ENCODE data around the gene NUDT13. TPM values are rescaled to one million over a fixed set of nuclear protein-coding genes. Genes with fewer than 3 reads are reported as not detected.

NUDT13 gene
- total and polyA plus RNA-seq, 2 donors (not counting 1 experiment from before 2014, with no cell fraction given), result 2.5 to 4.5 TPM

DNA sequence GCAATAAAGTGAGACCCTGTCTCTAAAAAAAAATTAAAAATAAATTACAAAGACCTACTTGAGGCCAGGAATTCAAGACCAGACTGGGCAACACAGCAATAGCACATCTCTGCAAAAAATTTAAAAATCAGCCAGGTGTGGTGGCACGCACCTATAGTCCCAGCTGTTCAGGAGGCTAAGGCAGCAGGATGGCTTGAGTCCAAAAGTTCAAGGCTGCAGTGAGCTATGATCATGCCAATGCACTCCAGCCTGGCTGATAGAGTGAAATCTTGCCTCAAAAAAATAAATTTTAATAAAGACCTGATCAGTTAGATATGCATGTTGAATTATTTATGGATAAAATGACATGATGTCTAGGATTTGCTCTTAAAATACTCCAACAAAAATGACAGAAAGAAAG is 48.5 kb upstream of the NUDT13 start:
- H3K27me3 Mint-ChIP-seq, result no peaks in the 10 kb centered on the region
- no peak for TF ChIP-seq EZH2 (IDR thresholded peaks at IDR 0.05; ENCODE audit: borderline replicate concordance, insufficient read depth, low read depth, low read length, poor library complexity, severe bottlenecking)
- TF ChIP-seq, protein P1, sequence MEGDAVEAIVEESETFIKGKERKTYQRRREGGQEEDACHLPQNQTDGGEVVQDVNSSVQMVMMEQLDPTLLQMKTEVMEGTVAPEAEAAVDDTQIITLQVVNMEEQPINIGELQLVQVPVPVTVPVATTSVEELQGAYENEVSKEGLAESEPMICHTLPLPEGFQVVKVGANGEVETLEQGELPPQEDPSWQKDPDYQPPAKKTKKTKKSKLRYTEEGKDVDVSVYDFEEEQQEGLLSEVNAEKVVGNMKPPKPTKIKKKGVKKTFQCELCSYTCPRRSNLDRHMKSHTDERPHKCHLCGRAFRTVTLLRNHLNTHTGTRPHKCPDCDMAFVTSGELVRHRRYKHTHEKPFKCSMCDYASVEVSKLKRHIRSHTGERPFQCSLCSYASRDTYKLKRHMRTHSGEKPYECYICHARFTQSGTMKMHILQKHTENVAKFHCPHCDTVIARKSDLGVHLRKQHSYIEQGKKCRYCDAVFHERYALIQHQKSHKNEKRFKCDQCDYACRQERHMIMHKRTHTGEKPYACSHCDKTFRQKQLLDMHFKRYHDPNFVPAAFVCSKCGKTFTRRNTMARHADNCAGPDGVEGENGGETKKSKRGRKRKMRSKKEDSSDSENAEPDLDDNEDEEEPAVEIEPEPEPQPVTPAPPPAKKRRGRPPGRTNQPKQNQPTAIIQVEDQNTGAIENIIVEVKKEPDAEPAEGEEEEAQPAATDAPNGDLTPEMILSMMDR (IDR thresholded peaks at IDR 0.05), result no peak
- DNase-seq (no peak), ATAC-seq (ENCODE audit: low read depth) (no peak)
- Histone ChIP-seq H3K4me2 (replicated peaks; ENCODE audit: low read depth, low read length, poor library complexity, severe bottlenecking) (no peak overlapping the region), H3K9me3 (ENCODE audit: control extremely low read depth in 1 of 3, control insufficient read depth in 2 of 3, insufficient read depth in 1 of 3, low read length in 2 of 3) (no peaks in the 10 kb centered on the region), H2AFZ (ENCODE audit: insufficient read depth, low read depth, low read length, poor library complexity, severe bottlenecking) (no peak overlapping the region), H3K4me1 (ENCODE audit: control insufficient read depth in 2 of 2, insufficient read depth in 2 of 2, low read length in 2 of 2) (no peaks in the 10 kb centered on the region), H4K20me1 (ENCODE audit: control insufficient read depth, insufficient read depth, low read length, poor library complexity, severe bottlenecking) (no peaks in the 10 kb centered on the region), H3K9ac (ENCODE audit: low read length) (no peak overlapping the region), H3K27me3 (replicated peaks in 1 of 4; ENCODE audit: control extremely low read depth in 1 of 4, control insufficient read depth in 3 of 4, insufficient read depth in 4 of 4, low read length in 3 of 4) (no peaks in the 10 kb centered on the region), H3K79me2 (ENCODE audit: control insufficient read depth, insufficient read depth, low read length) (no peaks in the 10 kb centered on the region), H3K36me3 (replicated peaks in 1 of 2; ENCODE audit: control extremely low read depth in 1 of 2, control insufficient read depth in 1 of 2, extremely low read depth in 1 of 2, insufficient read depth in 2 of 2, low read length in 1 of 2) (peaks cover 8 to 9% of the 10 kb centered on the region in 2 experiments), H3K4me3 (ENCODE audit: control extremely low read depth in 1 of 5, extremely low read depth in 1 of 5, insufficient read depth in 1 of 5, low read depth in 2 of 5, low read length in 4 of 5) (no peak overlapping the region), H3K27ac (ENCODE audit: low read length in 2 of 2) (no peak overlapping the region)
- H3K4me3 Mint-ChIP-seq, result no peak overlapping the region
- ChIA-PET CTCF (interaction anchor here (0.7 to 2.9 kb wide), 9 partner anchors 13 to 1119 kb away, joined by 3 to 17 read pairs (median 4); no protein-coding TSS in a partner anchor), POLR2A (no interaction called here)
- no peaks in the 10 kb centered on the region for H3K9me3 Mint-ChIP-seq (ENCODE audit: insufficient read depth)
- WGBS (ENCODE audit: insufficient coverage), result 88% methylated on average over 1 of the region's 1 CpG
- H3K27ac Mint-ChIP-seq, result no peak overlapping the region
- peaks cover 7% of the 10 kb centered on the region for H3K4me1 Mint-ChIP-seq
- intact Hi-C loops (cut with micrococcal nuclease), result loop anchor here (1.0 kb wide), 1 partner anchor 697 kb away; no protein-coding TSS in a partner anchor

DNA sequence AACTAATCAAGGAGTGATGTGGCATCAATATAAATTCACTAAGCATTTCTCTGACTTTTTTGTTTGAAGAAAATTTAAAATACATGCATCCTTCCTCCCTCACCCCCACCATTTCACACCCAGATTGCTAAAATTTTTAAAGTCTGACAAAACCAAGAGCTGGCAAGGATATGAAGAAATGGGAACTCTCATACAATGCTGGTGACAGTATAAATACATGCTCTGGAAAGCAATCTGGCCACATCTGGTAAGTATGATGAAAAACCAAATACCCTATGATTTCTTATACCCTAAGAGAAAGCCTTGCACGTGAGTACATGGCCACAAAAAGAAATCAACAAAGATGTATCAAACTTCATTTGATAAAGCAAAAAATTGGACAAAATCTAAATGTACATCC is 44.8 kb upstream of the NUDT13 start:
- peaks cover 11 to 21% of the 10 kb centered on the region in 2 experiments for H3K36me3 ChIP-seq (replicated peaks in 1 of 2; ENCODE audit: control extremely low read depth in 1 of 2, control insufficient read depth in 1 of 2, extremely low read depth in 1 of 2, insufficient read depth in 2 of 2, low read length in 1 of 2)
- H3K4me1 ChIP-seq (ENCODE audit: control insufficient read depth in 2 of 2, insufficient read depth in 2 of 2, low read length in 2 of 2), result no peaks in the 10 kb centered on the region
- no peak overlapping the region for H3K27ac ChIP-seq (ENCODE audit: low read length in 2 of 2)
- H3K9me3 Mint-ChIP-seq (ENCODE audit: insufficient read depth), result no peaks in the 10 kb centered on the region
- POLR2A ChIA-PET, result no interaction called here
- no peak overlapping the region for H3K27ac Mint-ChIP-seq
- H2AFZ ChIP-seq (ENCODE audit: insufficient read depth, low read depth, low read length, poor library complexity, severe bottlenecking), result no peak overlapping the region
- no peak for DNase-seq
- TF ChIP-seq, protein P1 (IDR thresholded peaks at IDR 0.05), result no peak
- TF ChIP-seq EZH2 (IDR thresholded peaks at IDR 0.05; ENCODE audit: borderline replicate concordance, insufficient read depth, low read depth, low read length, poor library complexity, severe bottlenecking), result no peak
- H3K4me1 Mint-ChIP-seq, result peaks cover 4% of the 10 kb centered on the region
- no peak for ATAC-seq (ENCODE audit: low read depth)
- H3K4me2 ChIP-seq (replicated peaks; ENCODE audit: low read depth, low read length, poor library complexity, severe bottlenecking), result no peak overlapping the region
- H3K9me3 ChIP-seq (ENCODE audit: control extremely low read depth in 1 of 3, control insufficient read depth in 2 of 3, insufficient read depth in 1 of 3, low read length in 2 of 3), result no peaks in the 10 kb centered on the region
- H3K4me3 Mint-ChIP-seq, result no peak overlapping the region
- H3K9ac ChIP-seq (ENCODE audit: low read length), result no peak overlapping the region
- no CpG with 5 or more reads among the region's 1 CpG for WGBS (ENCODE audit: insufficient coverage)
- no peaks in the 10 kb centered on the region for H3K27me3 Mint-ChIP-seq
- H4K20me1 ChIP-seq (ENCODE audit: control insufficient read depth, insufficient read depth, low read length, poor library complexity, severe bottlenecking), result no peaks in the 10 kb centered on the region
- no peaks in the 10 kb centered on the region for H3K79me2 ChIP-seq (ENCODE audit: control insufficient read depth, insufficient read depth, low read length)
- no peak overlapping the region for H3K4me3 ChIP-seq (ENCODE audit: control extremely low read depth in 1 of 5, extremely low read depth in 1 of 5, insufficient read depth in 1 of 5, low read depth in 2 of 5, low read length in 4 of 5)
- intact Hi-C loops (cut with micrococcal nuclease), result no loop called here
- CTCF ChIA-PET, result interaction anchor here (0.7 kb wide), 1 partner anchor 94 kb away, joined by 4 read pairs; no protein-coding TSS in a partner anchor
- H3K27me3 ChIP-seq (replicated peaks in 1 of 4; ENCODE audit: control extremely low read depth in 1 of 4, control insufficient read depth in 3 of 4, insufficient read depth in 4 of 4, low read length in 3 of 4), result no peaks in the 10 kb centered on the region

Data from B cell (primary cell).